HG03060 (cell line): Measurements from ENCODE around the gene APPBP2.
"Not testable (repeated sequence)": the region's sequence is repeated elsewhere in the genome, so short reads cannot be mapped to it uniquely, and the experiment has no call there.

Experiments
- ATAC-seq: cut with Tn5 transposase; IDR thresholded peaks from one replicate; pipeline ENCODE4 v1.9.1; 2021; ENCODE audit warnings: low read depth, moderate number of reproducible peaks; ENCODE audit not compliant: unreplicated experiment

Gene APPBP2

DNA sequence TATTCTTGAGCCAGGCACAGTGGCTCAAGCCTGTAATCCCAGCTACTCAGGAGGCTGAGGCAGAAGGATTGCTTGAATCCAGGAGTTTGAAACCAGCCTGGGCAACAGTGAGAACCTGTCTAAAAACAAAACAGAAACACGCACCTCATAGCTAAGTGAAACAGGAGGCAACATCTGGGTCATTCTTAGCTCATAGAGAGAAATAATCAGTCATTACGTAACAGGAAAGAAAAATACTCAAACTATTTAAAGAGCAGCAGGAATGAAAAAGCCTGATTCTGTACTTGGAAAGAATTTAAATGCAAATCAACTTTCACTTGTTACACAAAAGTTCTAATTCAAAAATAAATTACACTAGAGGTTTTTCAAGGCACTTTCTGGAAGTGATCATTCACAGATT lies 86.5 kb downstream of the APPBP2 start:
- no peak for ATAC-seq

DNA sequence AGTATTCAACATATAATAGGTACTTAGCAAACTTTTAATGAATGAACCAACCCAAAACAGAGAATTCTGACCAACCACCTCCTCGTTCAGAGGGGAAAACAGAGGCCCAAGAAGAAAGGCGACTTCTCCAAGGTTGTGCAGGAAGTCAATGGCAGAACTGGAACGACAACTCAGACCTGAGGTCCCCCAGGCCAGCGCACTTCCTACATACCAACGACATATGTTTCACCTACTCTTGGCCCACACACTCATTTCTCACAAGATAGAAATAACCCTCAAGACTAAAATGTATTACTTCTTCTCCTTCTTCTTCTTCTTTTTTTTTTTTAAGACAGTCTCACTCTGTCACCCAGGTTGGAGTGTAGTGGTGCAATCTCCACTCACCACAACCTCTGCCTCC lies 89.4 kb downstream of the APPBP2 start:
- no peak for ATAC-seq

GRCh38 chr17:60435244-60436167 lies 90.5 kb downstream of the APPBP2 start:
- ATAC-seq = no peak

DNA sequence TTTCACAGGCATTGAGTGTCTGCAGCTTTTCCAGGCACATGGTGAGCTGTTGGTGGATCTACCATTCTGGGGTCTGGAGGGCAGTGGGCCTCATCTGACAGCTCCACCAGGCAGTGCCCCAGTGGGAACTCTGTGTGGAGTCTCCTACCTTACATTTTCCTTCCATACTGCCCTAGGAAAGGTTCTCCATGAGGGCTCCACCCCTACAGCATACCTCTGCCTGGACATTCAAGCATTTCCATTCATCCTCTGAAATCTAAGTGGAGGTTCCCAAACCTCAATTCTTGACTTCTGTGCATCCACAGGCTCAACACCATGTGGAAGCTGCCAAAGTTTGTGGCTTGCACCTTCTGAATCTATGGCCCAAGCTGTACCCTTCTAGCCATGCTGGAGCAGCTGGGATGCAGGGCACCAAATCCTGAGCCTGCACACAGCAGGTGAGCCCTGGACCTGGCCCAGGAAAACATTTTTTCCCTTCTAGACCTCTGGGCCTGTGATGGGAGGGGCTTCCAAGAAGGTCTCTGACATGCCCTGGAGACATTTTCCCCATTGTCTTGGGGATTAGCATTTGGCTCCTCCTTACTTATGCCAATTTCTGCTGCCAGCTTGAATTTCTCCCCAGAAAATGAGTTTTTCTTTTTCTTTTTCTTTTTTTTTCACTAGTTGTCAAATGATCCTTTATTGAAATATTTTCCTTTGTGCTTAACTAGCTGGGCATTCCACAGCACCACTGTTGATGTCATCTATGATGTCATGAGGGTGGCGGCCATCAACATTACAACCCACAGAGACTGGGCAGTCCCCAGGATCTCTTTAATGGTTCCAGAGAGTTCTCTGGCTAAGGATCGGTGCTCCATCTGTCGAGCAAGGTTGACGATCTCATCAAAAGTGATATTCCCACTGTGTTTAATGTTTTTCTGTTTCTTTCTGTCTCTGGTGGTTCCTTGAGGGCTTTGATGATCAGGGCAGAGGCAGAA lies 92.7 kb downstream of the APPBP2 start:
- not testable (repeated sequence) for ATAC-seq

DNA sequence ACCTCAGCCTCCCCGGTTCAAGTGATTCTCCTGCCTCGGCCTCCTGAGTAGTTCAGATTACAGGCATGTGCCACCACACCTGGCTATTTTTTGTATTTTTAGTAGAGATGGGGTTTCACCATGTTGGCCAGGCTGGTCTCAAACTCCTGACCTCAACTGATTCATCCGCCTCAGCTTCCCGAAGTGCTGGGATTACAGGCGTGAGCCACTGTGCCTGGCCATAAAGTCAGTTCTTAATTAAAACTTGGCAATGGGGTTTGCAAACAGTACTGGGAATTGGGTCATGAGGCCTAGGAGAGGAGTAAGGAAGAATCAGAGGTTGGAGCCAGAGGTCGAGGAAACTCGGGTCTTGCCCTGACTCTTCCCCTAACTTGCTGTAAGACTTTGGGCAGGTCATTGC lies 95.5 kb downstream of the APPBP2 start:
- ATAC-seq = not testable (repeated sequence)

DNA sequence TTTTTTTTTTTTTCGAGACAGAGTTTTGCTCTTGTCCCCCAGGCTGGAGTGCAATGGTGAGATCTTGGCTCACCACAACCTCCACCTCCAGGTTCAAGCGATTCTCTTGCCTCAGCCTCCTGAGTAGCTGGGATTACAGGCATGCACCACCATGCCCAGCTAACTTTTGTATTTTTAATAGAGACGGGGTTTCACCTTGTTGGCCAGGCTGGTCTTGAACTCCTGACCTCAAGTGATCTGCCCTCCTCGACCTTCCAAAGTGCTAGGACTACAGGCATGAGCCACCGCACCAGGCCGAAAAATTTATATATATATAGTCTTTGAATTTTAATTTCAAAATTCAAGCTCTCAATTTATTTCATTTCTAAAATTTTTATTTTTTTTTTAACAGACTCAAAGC lies 97.6 kb downstream of the APPBP2 start:
- not testable (repeated sequence) for ATAC-seq

GRCh38 chr17:60426596-60426995 lies 99.4 kb downstream of the APPBP2 start:
- ATAC-seq = no peak

GRCh38 chr17:60425626-60426025 lies 100.4 kb downstream of the APPBP2 start:
- no peak for ATAC-seq

GRCh38 chr17:60423865-60424264 lies 102.2 kb downstream of the APPBP2 start:
- ATAC-seq = no peak

GRCh38 chr17:60422162-60422665 lies 103.8 kb downstream of the APPBP2 start, which contains the start of gene CHCT1:
Gene CHCT1, plus strand, starts transcription at chr17:60422489. Its CDS starts 104 bp downstream, at chr17:60422593.
- ATAC-seq = no peak

- ATAC-seq = peak; percentile 74
Measured at GRCh38 chr17:60421273-60422161, 104.5 kb downstream of the APPBP2 start.

DNA sequence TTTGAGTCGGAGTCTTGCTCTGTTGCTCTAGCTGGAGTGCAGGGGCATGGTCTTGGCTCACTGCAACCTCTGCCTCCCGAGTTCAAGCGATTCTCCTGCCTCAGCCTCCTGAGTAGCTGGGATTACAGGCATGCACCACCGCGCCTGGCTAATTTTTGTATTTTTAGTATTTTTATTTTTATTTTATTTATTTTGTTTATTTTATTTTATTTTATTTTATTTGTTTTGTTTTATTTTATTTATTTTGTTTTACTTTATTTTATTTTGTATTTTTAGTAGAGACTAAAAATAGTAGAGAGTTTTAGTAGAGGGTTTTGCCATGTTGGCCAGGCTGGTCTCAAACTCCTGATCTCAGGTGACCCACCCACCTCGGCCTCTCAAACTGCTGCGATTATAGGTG lies 106.2 kb downstream of the APPBP2 start:
- not testable (repeated sequence) for ATAC-seq

- not testable (repeated sequence) for ATAC-seq
Measured at GRCh38 chr17:60419003-60419402, 107.0 kb downstream of the APPBP2 start.

DNA sequence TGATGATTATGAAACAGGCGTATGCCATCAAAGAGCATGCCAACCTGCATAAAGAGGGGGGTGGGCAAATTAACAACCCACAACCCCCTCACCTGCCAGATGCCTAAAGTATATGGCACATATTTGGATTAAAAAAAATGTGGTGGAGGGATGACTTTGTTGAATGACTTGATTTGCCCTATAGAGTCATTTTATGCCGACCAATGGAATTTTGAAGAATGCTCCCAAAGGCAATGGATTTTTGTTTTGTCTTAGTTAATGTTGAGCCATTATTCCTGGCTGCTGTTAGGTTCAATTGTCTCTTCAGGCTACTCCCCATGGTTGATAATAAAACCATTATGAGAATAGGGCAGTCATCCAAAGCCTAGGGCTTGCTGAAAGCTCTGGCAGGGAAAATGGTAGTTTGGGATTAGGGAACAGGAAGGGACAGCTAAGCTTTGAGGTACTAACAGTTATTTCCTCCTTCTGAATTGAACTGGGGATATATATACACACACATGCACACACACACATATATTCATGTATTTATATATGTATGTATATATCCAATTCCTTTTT lies 109.6 kb downstream of the APPBP2 start:
- no peak for ATAC-seq

DNA sequence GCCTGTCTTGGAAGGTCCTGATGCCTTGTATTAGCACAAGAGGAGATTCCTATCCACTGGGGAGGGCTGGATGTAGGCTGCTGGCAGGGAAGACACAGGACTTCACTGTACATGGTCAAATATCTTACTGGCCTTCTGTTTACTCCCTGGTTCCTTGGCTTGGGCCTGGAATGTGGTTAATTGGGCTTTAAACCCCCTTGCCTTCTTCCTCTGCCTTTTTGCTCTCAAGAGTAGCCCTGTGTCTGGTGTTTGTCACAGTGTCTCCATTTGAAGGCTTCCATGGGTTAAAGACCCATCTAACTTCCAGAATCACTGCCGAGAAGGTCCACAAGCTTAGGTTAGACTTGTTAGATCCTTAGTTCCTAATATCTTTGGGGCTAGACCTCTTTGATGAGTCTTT lies 110.9 kb downstream of the APPBP2 start:
- no peak for ATAC-seq

- ATAC-seq = no peak
Measured at GRCh38 chr17:60412701-60413100, 113.3 kb downstream of the APPBP2 start.

DNA sequence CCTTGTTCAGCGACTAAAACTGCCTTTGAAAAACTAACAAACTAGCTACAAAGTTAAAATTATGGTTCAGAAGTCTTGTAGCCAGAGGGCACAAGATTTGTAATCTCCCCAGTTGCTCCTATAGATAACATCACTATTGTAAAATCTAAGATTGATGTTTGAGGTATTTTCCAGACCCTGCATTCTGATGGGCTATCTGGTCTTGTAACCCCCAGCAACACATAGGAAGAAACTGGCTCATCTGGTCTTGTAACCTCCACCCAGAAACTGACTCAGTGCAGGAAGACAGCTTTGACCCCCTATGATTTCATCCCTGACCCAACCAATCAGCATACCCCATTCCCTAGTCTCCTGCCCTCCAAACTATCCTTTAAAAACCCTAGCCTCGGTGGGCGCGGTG lies 116.0 kb downstream of the APPBP2 start:
- ATAC-seq = no peak

- no peak for ATAC-seq
Measured at GRCh38 chr17:60406887-60407286, 119.2 kb downstream of the APPBP2 start.

DNA sequence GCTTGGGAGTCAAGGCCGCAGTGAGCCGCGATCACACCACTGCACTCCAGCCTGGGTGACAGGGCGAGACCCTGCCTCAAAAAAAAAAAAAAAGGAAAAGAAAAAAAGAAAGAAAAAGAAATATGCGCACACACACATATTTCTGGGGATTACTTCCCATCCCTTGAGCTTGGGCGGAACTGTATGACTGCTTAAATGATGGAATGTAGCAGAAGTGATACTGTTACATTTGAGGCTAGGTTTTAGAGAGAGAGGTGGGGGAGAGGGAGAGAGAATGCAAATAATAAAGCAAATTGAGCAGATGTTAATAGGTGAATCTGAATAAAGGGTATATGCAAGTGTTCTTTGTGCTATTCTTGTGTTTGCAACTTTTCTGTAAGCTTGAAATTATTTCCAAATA lies 122.1 kb downstream of the APPBP2 start:
- ATAC-seq = no peak

- no peak for ATAC-seq
Measured at GRCh38 chr17:60403523-60403810, 122.6 kb downstream of the APPBP2 start.
